GM19240 (cell line): Measurements from ENCODE around the gene ACOX1.

Experiments
- DNase-seq: peaks from one replicate; pipeline ENCODE4 v3.0.0; 2011; ENCODE audit warnings: low spot score; ENCODE audit not compliant: insufficient read length

The ACOX1 gene

DNA sequence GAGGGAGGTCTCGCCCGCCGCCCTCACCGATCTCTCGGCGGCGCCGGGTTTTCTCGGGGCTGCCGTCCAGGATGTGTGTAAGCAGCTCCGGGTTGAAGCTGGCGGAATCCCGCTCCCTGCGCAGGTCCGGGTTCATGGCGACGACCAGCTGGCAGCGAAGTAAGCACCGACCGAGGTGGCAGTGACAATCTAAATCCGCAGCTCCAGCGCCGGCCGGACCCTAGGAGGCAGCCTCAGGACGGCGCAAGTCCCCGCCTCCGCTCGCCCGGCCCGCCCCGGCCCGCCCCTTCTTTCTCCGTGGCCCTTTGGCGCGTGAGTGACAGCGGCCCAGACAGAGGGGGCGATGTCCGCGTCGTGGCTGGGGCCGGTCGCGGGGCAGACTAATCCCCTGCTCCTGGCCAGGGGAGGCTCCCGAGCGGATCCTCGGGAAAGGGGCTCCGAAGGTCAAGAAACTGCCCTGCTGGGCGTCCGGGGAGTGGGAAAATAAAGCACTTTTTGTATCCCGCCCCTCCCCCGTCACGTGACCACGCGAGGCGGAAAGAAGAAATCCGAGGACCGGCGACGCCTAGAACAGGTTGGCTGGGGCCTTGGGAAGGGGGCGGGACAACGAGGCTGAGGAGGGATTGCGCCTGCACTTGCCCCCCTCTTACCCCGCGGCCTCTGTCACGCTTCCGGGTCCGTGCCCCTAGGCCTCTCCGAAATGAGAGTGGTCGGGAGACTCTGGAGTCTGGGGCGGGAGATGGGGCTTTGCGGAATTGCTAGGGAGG lies at the start of gene ACOX1, which contains the start of gene TEN1:
ACOX1 (minus strand) TSS at position 229 of the 767 bp plus-strand sequence; CDS start at position 136, 93 bp downstream.
TEN1 (plus strand) TSS at position 303 of the 767 bp plus-strand sequence. CDS start 6,953 bp downstream, outside the sequence.
- peak; percentile 85 for DNase-seq

DNA sequence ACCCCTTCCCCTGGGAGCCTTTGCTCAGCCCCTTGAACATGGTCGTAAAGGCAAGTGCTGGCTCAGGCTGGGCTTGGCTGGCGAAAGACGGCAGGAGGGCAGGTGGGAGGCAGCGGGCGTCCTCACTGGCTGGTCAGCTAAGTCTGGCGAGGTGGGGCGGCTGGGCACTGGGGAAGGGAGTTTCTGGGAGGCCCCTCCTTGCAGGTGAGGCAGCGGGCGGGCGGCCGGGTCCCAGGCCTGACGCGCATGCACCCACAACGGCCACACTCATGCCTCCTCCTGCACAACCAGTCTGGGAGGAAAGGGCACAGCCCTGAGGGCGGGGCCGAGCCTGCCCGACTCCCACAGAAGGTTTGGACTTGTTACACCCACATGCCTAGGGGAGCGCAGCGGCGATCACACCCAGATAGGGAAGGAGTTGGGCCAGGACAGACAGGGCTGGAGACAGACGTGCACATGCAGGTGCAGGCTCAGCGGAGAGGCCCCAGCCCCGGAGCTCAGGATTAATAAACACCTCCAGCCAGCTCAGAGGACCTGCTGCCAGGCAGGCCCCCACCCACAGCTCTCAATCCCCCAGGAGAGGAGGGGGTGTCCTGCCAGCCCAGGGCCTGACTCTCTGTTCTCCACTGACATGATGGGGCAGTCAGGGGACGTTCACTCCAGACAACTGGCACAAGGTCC lies 48.3 kb upstream of the ACOX1 start, which contains the start of gene EVPL:
EVPL (minus strand) TSS at position 148 of the 681 bp plus-strand sequence; CDS start at position 40, 108 bp downstream.
- DNase-seq, result no peak

DNA sequence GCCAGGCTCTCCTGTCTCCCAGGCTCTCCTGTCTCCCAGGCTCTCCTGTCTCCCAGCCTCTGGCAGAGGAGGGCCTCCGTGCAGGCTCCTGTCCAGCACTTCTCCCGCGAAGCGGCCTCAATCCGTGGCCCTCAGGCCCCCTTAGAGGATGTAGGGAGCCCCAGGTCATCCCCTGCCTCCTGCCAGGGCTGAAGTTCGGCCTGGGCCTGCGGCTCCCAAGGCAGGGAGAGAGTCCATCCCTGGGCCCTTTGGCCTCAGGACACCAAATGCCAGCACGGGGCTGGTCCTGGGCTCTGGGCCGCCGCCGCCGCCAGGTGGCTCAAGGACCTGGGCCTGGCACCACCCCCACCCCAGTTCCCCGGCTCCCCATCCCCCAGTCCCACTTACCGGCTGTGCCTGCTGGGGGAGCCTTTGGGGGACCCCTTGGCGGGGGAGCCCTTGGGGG lies 47.8 kb upstream of the ACOX1 start:
- no peak for DNase-seq

DNA sequence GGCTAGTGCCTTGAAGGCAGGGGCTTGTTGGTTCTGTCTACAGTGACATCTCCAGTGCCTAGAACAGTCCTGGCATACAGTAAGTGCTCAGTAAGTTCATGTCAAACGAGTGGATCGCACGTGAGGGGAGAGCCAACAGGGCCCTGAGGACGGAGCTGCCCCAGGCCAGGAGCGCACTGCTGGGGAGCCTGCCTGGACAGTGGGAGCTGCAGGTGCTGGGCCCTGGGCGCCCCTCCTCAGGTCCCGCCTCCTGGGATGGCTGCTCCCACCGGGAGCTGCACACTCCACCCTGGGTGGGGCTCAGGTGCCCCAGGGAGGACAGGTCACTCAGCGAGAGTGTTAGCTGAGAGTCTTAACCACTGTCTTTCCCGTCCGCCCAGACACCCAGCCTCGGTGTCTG lies 46.3 kb upstream of the ACOX1 start:
- no peak for DNase-seq

DNA sequence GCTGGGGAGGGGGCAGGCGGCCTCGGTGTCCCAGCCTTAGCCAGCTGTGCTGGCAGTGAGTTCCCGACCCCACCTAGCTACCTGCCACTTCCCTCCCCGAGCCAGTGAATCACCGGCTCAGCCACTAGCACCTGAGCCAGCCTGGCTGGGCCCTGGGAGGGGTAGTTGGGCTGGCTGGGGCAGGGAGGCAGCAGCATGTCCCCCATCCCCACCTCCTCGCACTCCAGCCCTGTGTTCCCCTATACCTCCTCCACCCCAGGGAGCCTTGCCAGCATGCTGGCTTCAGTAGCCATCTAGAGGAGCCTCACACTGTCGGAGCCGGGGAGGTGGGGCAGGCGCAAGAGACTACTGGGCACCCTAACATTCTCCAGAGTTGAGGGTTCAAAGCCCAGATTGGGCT lies 45.4 kb upstream of the ACOX1 start:
- DNase-seq, result no peak

DNA sequence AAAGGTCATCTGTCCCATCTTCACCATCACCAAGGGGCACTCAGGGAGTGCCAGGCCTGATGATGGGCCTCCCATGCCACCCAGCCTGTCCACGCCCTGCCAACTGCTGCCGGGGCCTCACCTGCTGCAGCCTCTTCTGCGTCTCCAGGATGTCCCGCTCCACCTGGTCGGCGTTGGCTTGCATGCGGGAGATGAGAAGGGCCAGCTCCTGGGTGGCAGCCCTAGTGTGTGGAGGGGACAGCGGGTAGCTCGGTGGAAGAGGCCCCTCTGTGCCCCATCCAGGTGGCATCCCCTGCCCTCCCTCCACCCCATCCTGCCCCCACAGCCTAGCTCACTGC lies 44.9 kb upstream of the ACOX1 start:
- DNase-seq, result no peak

DNA sequence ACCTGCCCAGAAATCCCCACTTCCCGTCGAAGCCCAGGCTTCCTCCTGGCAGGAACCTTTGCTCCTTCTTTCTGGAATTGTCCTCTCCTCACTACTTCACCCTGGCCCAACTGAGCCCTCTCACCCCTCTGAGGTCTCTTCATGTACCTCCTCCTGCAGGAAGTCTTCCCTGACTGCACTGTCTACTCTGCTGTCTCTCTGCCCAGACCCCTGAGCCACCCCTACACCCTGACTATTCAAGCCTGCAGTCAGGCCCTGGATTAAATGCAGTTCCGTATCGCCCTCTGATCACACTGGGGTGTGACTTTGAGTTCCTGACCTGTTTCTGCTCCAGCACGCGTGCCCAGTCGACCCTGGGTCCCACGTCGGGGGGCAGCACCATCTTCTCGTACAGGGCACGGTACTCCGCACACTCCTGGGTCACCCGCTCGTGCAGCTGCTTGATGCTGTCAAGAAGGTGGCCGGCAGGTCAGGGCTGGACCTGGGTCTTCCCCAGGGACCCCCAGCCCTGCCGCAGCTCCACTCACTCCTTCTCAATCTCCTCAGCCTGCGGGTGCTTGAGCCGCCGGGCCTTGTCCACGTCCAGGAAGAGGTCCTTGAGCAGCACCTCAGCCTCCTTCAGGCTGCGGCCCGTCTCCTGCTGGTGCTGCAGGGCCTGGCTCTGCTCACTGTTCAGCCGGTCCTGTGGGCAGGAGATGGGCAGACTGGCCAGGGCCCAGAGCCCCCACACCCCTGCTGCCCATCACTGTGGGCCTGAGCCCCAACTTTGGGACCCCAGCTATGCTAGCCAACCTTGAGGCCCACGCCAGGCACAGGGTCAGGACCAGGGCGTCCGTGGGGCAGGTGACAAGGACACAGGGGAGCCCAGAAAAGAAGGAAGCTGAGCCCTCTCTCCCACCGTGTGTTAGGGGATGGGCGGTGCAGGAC lies 44.3 kb upstream of the ACOX1 start:
- no peak for DNase-seq

DNA sequence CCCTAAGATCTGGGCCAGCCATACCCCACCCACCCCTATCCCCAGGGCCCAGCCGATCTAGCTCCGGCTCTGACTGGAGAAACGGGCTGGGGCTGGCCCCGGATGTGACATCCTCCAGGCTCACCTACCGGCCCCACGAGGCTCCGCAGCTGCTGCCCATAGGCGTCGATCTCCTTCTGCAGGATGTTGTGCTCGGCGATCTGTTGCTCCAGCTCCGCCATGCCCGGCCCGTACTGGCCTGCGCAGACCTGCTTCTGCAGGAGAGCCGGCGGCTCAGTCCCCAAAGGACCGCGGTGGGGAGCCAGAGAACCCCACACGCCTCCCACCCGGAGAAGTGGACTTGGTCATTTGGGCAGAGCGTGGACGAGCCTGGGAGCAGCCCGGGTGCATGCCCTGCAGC lies 43.3 kb upstream of the ACOX1 start:
- DNase-seq, result no peak

DNA sequence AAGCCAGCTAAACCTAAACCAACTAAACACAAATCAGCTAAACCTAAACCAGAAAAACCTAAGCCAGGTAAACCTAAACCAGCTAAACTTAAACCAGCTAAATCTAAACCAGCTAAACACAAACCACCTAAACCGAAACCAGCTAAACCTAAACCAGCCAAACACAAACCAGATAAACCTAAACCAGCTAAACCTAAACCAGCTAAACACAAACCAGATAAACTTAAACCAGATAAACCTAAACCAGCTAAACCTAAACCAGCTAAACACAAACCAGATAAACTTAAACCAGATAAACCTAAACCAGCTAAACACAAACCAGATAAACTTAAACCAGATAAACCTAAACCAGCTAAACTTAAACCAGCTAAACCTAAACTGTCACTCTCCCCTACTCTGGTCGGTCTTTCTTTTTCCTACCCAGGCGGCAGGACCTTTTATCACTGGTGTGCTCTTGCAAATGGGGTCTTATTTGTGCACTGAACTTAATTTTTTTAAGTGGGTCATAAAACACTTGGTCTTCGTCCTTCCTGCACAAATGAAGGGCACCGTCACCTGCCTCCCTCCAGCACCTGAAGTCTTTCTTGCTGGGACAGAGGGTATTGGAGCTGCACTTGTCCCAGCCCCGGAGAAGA lies 41.0 kb upstream of the ACOX1 start:
- DNase-seq, result no peak

DNA sequence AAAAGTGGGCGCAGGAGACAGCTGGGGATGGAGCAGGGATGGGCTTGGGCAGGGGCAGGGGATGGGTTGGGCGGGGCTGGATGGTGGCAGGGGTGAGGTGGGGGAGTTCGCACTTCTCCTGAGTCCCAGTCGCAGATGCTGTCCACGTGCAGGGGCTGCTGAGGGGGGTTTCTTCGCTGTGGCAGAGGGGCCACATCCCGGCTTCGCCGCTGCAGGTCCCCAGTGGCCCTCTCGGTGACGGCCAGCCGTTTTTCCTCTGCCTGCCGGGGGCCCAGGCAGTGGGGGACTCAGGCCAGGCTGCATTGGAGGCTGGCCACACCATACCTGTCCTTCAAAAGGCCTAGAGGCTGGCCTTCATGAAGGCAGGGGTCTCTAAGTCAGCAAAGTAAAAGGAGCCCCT lies 39.8 kb upstream of the ACOX1 start:
- DNase-seq, result no peak

DNA sequence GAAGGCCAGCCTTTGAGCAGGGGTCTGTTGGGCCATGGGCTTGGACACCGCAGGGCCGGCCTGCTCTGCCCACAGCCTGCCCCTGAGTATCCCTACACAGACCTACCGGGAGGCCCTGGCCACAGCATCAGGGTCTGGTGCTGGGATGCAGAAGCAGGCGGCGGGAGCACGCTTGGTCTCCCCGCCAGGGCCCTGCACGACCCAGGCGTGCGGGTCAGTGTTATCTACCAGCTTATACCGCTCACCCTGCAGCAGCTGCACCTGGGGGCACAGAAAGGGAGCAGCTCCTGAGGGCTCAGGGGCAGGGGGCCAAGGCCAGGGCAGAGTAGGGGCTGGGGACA lies 39.3 kb upstream of the ACOX1 start:
- DNase-seq, result no peak

DNA sequence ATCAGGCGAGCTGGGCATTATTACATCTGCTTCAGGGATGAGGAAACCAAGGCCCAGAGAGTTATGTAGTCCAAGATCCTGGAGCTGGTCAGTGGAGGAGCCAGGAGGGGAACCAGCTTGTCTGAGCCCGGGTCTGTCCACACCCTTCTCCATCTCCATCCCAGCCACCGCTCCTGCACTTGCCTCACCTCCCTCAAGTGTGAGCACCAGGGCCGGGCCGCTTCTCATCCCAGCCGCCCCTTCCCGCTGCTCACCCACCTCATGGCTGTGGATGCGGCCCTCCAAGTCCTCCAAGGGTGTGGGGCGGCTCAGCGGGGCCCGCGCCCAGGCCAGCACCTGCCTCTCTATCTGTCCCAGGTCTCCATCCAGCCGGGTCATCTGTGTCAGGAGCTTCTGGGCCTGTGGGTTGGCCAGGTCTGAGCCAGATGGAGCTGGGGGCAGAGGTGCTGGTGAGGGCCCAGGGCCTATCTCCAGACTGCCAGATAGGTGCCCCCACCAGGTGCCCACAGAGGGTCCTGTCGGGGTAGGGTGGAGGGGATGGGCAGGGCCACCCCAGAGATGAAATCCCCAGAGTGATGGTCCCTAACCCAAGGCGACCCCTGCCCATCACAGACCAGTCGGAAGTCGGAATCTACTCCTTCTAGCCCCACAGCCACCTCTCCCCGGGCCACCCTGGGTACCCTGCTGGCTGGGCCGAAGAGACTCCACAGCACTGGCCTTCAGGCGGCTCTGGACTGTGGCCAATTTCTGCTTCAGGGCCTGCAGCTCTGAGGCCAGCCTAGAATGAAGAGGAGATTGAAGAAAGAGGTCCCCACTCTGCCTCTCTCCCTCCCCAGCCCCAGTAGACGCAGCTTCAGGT lies 38.7 kb upstream of the ACOX1 start:
- DNase-seq, result no peak

DNA sequence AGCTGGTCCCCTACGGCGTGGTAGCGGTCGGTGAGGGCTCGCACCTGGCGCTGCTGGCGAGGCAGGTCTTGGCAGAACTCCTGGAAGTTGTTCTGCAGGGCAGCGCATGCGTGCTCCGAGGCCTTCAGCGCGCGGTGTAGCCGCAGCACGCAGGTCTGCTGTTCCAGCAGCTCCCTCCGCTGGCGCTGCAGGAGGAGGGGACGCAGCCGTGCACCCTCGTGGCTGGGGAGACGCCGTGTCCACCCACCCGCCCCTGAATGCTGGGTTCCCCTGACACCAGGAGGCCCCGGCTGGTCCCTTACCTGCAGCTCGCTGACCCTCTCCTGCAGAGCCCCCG lies 35.9 kb upstream of the ACOX1 start:
- DNase-seq, result no peak

DNA sequence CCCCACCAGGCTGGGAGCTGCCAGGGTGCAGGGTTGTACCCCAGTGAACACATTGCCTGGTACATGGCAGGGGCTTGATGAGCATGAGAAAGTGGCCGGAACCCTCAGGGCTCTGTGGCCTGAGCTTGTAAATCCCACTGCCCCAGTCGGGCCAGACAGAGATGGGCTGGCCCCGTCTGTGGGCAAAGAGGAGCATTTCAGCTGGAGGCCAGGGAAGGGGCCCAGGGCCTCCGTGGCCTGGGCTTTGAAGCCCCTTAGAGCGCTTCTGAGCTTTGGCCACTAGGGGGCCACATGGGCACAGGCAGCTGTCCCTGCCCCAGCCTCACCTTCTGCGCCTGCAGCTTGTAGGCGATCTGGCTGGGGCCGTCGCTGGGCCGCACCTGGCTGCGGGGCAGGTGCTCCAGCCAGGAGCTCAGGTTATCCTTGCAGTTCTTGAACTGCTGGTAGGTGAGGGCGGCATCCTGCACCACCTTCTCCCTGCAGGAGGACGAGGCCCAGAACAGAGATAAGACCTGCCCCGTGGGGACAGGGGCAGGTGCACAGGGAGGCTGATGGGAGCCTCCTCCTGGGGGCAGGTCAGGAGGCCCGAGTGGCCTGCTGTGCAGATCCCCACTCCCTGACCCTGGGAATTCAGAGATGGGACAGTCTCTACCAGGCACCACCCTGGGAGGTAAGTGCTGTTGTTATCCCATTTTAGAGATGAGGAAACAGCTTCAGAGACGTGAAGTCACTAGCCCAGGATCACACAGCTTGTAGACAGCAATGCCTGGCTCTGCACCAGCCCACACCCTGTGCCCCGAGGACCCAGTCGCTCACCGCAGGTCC lies 35.3 kb upstream of the ACOX1 start:
- peak; percentile 98 for DNase-seq

DNA sequence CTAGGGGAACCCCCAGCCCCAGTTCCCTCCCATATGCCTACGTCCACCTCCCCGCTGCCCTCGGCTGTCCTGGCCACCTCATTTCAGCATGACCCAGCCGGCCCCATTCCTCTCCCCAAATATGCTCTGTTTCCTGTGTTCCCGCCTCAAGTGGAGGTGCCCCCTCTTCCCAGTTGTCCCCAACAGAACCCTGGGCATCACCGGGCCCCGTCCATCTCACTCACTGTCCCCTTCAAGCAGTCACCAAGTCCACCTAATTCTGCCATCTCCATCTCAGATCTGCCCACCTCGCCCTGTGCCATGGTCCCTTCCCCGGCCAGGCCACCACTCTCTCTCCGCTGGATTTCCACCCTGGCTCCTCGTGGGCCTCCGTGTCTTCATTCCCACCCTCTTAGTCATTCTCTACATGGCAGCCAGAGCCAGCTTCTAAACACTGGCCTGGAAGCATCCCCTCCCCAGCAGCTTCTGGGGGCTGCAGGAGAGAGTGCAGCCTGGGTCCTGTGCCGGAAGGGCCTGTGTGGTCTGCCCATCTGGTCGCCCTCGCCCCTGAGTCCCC lies 34.5 kb upstream of the ACOX1 start:
- DNase-seq, result no peak

DNA sequence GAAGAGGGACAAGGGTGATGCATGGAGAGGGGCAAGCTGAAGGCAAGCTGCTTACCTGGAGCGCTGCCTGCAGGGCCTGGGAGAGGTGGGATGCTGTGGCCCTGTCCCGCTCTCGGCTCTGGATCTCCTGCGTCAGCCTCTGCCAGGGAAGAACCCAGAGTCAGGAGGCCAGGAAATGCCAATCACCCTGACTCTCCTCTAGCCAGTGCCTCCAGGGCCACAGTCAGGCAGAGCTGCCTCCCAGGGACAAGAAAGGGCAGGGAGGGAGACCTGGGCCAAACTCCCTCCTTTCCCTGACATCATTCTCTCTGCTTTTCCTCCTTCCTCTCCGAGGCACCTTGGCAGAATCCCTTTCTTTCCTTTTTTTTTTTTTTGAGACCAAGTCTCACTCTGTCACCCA lies 33.0 kb upstream of the ACOX1 start:
- DNase-seq, result no peak

DNA sequence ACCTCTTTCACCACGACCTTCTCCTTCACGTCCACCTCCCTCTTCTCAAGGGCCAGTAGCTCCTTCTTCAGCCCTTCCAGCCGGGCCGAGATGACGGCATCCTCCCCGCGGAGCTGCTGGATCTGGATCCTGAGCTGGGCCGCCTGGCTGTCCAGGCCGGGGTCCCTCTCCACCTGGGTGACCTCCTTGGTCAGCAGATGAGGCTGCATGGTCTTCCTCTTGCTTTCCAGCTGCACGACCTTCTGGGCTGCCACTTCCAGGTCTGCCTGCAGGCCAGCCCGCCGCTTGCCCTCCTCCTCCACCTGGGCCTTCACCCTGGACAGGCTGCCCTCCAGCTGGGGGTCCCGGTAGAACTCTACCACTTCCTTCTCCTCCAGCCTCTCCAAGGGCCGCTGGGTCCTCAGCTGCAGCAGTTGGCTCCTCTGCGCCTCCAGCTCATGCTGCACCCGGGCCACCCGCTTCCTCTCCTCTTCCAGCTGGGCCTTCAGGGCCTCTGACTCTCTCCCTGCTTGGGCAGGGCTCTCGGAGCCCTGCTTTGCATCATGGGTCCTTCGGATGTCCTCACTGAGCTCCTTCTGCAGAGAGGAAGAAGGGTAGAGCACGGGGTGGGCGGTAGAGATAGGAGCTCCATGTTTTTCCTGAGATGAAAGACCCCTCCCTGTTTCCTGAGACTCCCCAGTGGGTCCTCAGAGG lies 31.1 kb upstream of the ACOX1 start:
- no peak for DNase-seq

DNA sequence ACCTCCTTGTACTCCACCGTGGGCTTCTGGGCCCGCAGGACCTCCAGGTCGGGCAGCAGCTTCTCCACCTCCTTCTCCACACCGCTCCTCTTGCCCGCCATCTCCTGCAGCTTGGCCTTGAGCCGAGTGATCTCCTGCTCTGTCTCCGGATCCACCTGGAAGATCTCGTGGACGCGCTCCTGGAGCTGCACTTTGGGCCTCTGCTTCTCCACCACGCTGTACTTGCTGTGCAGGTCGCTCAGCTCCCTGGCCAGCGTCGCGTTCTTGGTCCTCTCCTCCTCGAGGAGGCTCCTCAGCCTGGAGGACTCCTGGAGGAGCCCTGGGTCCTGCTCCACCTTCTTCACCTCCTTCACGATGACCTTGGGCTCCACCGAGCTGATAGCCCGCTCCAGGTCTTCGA lies 30.5 kb upstream of the ACOX1 start:
- DNase-seq, result no peak
